HFFc6 (cell line): ENCODE data around the gene LRRC15. TPM values are rescaled to one million over a fixed set of nuclear protein-coding genes. Genes with fewer than 3 reads are reported as not detected.

Experiments used
- DNase-seq: peaks from one replicate; pipeline ENCODE4 v3.0.0-alpha.2; 2018
- H3K27ac Mint-ChIP-seq: 2 replicates; pipeline ENCODE4 v1.8.0; 2020; ENCODE audit warnings: mild to moderate bottlenecking, mixed read lengths
- H3K27me3 Mint-ChIP-seq: 2 replicates; pipeline ENCODE4 v1.8.0; 2021; ENCODE audit warnings: mild to moderate bottlenecking, moderate library complexity, mixed read lengths; ENCODE audit not compliant: insufficient read depth
- H3K36me3 Mint-ChIP-seq: 2 replicates; pipeline ENCODE4 v1.8.0; 2021; ENCODE audit warnings: low read depth, mixed read lengths
- H3K4me1 Mint-ChIP-seq: 2 replicates; pipeline ENCODE4 v1.8.0; 2020; ENCODE audit warnings: low read depth, mixed read lengths
- H3K4me3 Mint-ChIP-seq: 2 replicates; pipeline ENCODE4 v1.8.0; 2020; ENCODE audit warnings: mild to moderate bottlenecking, moderate library complexity, mixed read lengths
- H3K9me3 Mint-ChIP-seq: 2 replicates; pipeline ENCODE4 v1.8.0; 2020; ENCODE audit warnings: mild to moderate bottlenecking, mixed read lengths
- total RNA-seq, 6 experiments: library from RNA; stranded (reverse); fragmentation: NEBNext Ultra II Directional; extraction: Animal tissue kit (Norgen Biotek cat#: 25700); gene quantifications; 2 replicates in 1 of 6; 3 replicates in 5 of 6; pipeline ENCODE4 v1.2.3, GENCODE V29; 2021
- TF ChIP-seq, protein P1 (sequence below): fragments of 200-600 bp; sonication (generic); IDR thresholded peaks from 2 replicates; pipeline ENCODE4 v1.5.0; 2021; ENCODE audit warnings: antibody characterized with exemption, mild to moderate bottlenecking

LRRC15 gene
- total RNA-seq, 6 experiments from 2014 or later, result 130 to 211 (median 176) TPM

DNA sequence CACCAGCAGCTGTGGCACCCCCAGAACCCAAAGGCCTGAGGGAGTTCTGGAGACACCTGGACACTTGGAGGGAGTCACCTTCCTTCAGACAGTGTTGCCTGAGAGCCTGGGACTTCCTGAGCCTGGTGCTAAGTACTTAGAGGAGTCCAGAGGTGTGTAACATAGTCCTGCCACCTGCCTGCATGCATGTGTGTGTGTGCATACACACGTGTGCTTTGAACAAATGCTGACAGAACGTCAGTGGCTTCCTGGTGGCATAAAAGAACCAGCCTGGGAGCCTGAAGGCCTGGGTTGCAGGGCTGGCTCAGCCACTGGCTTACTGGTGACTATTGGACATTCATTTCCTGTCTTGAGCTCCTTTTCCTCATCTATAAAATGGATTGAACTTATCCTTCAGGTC is 15.2 kb downstream of the LRRC15 start:
- H3K9me3 Mint-ChIP-seq, result no peaks in the 10 kb centered on the region
- no peak overlapping the region for H3K4me3 Mint-ChIP-seq
- TF ChIP-seq, protein P1, sequence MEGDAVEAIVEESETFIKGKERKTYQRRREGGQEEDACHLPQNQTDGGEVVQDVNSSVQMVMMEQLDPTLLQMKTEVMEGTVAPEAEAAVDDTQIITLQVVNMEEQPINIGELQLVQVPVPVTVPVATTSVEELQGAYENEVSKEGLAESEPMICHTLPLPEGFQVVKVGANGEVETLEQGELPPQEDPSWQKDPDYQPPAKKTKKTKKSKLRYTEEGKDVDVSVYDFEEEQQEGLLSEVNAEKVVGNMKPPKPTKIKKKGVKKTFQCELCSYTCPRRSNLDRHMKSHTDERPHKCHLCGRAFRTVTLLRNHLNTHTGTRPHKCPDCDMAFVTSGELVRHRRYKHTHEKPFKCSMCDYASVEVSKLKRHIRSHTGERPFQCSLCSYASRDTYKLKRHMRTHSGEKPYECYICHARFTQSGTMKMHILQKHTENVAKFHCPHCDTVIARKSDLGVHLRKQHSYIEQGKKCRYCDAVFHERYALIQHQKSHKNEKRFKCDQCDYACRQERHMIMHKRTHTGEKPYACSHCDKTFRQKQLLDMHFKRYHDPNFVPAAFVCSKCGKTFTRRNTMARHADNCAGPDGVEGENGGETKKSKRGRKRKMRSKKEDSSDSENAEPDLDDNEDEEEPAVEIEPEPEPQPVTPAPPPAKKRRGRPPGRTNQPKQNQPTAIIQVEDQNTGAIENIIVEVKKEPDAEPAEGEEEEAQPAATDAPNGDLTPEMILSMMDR, result no peak
- no peak overlapping the region for H3K27ac Mint-ChIP-seq
- DNase-seq, result no peak
- peaks cover 9% of the 10 kb centered on the region for H3K4me1 Mint-ChIP-seq
- peaks cover 24% of the 10 kb centered on the region for H3K36me3 Mint-ChIP-seq
- H3K27me3 Mint-ChIP-seq, result no peaks in the 10 kb centered on the region; the same call in 1 of the 2 replicates

DNA sequence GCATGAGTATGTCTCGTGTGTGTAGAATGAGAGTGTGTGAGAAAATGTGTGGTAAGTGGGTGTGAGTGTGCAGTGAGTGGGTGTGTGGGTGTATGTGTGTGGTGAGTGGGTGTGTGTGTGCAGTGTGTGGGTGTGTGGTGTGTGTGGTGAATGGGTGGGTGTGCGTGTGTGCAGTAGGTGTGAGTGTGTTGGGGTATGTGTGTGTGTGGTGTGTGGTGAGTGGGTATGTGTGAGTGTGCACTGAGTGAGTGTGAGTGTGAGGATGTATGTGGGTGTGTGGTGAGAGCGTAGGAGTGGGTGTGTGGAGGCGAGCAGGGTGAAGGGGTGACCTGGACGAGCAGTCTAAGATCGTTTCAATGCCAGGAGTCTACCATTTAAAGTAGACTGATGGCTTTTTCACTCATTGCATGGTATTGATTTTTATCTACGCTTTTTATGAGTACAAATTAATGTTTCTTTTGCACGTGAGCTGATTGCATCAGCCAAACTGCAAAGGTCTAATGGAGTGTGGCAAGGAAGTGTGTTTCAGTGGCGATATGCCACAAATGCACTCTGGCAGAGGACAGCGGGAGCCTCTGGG is 16.8 kb downstream of the LRRC15 start:
- TF ChIP-seq, protein P1, result no peak
- H3K4me1 Mint-ChIP-seq, result peaks cover 9% of the 10 kb centered on the region
- peaks cover 13% of the 10 kb centered on the region; the same call in 1 of the 2 replicates for H3K36me3 Mint-ChIP-seq
- H3K27me3 Mint-ChIP-seq, result no peaks in the 10 kb centered on the region; the same call in 1 of the 2 replicates
- no peak for DNase-seq
- no peak overlapping the region for H3K4me3 Mint-ChIP-seq
- no peak overlapping the region for H3K27ac Mint-ChIP-seq
- H3K9me3 Mint-ChIP-seq, result no peaks in the 10 kb centered on the region

DNA sequence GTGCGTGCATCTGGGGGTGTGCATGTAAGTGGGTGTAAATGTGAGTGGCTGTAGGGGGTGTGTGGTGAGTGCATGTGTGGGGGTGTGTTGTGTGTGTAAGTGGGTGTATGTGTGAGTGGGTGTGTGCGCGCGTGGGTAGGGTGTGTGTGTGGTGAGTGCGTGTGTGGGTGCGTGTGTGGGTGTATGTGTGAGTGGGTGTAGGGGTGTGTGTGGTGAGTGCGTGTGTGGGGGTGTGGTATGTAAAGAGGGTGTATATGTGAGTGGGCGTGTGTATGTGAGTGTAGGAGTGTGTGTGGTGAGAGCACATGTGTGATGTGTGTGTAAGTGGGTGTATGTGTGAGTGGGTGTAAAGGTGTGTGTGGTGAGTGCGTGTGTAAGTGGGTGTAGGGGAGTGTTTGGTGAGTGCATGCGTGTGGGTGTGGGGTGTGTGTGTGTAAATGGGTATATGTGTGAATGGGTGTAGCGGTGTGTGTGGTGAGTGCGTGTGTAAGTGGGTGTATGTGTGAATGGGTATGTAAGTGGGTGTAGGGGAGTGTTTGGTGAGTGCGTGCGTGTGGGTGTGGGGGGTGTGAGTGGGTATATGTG is 17.5 kb downstream of the LRRC15 start:
- H3K9me3 Mint-ChIP-seq, result no peaks in the 10 kb centered on the region
- H3K27ac Mint-ChIP-seq, result no peak overlapping the region
- DNase-seq, result no peak
- H3K4me3 Mint-ChIP-seq, result no peak overlapping the region
- TF ChIP-seq, protein P1, result no peak
- H3K4me1 Mint-ChIP-seq, result peaks cover 9% of the 10 kb centered on the region
- H3K27me3 Mint-ChIP-seq, result no peaks in the 10 kb centered on the region; the same call in 1 of the 2 replicates
- H3K36me3 Mint-ChIP-seq, result peaks cover 6% of the 10 kb centered on the region; the same call in 1 of the 2 replicates

GRCh38 chr3:194351080-194351672 is 18.4 kb downstream of the LRRC15 start, which contains the start of gene CPN2:
Gene CPN2 (minus strand): TSS chr3:194351328. CDS start chr3:194342702, 8,626 bp downstream.
- TF ChIP-seq, protein P1, result no peak

GRCh38 chr3:194350726-194351071 is 18.8 kb downstream of the LRRC15 start:
- H3K27me3 Mint-ChIP-seq, result peaks cover under 1% of the 10 kb centered on the region; the same call in 1 of the 2 replicates
- TF ChIP-seq, protein P1, result 0 out of 2 replicates have a peak, but pooled peaks have one; percentile 4
- no peaks in the 10 kb centered on the region for H3K9me3 Mint-ChIP-seq
- no peak overlapping the region for H3K4me3 Mint-ChIP-seq
- H3K36me3 Mint-ChIP-seq, result no peaks in the 10 kb centered on the region; the same call in 1 of the 2 replicates
- peak overlapping the region; percentile 79 for H3K27ac Mint-ChIP-seq
- no peak for DNase-seq
- peaks cover 9% of the 10 kb centered on the region for H3K4me1 Mint-ChIP-seq

More at GRCh38 chr3:194351080-194351672, 18.4 kb downstream of the LRRC15 start, which contains the start of gene CPN2:
- no peak for DNase-seq
- H3K36me3 Mint-ChIP-seq, result peaks cover 2% of the 10 kb centered on the region; the same call in 1 of the 2 replicates
- peak within 1 kb of the TSS; percentile 79 for H3K27ac Mint-ChIP-seq
- H3K4me1 Mint-ChIP-seq, result peaks cover 9% of the 10 kb centered on the region
- H3K4me3 Mint-ChIP-seq, result no peak within 1 kb of the TSS
- no peaks in the 10 kb centered on the region; the same call in 1 of the 2 replicates for H3K27me3 Mint-ChIP-seq
- no peaks in the 10 kb centered on the region for H3K9me3 Mint-ChIP-seq
